Measurements from ENCODE around the gene TRAPPC1. TPM values are rescaled to one million over a fixed set of nuclear protein-coding genes. Genes with fewer than 3 reads are reported as not detected.

The TRAPPC1 gene, protein sequence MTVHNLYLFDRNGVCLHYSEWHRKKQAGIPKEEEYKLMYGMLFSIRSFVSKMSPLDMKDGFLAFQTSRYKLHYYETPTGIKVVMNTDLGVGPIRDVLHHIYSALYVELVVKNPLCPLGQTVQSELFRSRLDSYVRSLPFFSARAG
- total RNA-seq (ENCODE audit: low replicate concordance): 15.3 and 48.8 TPM in 2 replicates

DNA sequence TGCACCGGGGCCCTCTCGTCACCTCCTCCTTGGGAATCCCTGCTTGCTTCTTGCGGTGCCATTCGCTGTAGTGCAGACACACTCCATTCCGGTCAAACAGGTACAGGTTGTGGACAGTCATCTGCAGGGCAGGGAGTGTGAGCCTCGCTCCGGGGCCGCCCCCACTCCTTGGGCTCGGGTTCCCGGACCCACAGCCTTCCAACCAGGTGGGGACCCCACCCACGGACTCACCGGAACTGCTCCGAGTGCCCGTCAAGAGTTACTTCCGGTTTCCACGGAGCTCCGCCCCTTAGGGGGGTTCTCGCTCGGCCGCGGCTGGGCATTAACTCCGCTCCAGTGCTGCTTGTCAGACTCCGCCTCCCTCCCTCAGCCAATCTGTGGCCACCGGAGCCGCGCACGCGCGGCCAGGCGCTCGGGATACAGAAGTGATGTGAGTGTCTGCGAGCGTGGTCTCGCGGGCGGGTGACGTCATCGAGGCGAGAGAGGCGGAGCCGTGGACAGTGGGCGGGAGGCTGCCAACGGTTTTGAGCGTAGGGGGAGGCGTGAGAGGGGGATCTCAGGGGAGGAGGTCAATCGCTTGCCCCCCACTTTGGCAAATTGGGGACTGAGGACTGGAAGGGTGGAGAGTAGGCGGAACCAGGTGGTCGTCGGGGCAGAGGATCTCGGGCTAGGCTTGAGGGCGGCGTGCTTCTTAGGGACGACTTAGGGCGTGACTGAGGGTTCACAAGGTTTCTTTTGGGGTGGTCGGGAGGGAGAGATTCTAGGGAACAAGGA lies at the start of gene TRAPPC1, which contains the start of gene CNTROB:
Gene TRAPPC1 (minus strand): TSS at position 238 of the 774 bp plus-strand sequence. CDS start 117 bp downstream, at position 121.
Gene CNTROB (plus strand): TSS at position 498 of the 774 bp plus-strand sequence. CDS start 874 bp downstream, outside the sequence.
- TF ChIP-seq, protein P1, sequence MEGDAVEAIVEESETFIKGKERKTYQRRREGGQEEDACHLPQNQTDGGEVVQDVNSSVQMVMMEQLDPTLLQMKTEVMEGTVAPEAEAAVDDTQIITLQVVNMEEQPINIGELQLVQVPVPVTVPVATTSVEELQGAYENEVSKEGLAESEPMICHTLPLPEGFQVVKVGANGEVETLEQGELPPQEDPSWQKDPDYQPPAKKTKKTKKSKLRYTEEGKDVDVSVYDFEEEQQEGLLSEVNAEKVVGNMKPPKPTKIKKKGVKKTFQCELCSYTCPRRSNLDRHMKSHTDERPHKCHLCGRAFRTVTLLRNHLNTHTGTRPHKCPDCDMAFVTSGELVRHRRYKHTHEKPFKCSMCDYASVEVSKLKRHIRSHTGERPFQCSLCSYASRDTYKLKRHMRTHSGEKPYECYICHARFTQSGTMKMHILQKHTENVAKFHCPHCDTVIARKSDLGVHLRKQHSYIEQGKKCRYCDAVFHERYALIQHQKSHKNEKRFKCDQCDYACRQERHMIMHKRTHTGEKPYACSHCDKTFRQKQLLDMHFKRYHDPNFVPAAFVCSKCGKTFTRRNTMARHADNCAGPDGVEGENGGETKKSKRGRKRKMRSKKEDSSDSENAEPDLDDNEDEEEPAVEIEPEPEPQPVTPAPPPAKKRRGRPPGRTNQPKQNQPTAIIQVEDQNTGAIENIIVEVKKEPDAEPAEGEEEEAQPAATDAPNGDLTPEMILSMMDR (IDR thresholded peaks at IDR 0.05; ENCODE audit: insufficient read depth, low read length): no peak
- peak; percentile 99 for DNase-seq (ENCODE audit: low read depth)
- H3K4me3 ChIP-seq (ENCODE audit: low read depth, low read length): peak within 1 kb of the TSS; percentile 100

DNA sequence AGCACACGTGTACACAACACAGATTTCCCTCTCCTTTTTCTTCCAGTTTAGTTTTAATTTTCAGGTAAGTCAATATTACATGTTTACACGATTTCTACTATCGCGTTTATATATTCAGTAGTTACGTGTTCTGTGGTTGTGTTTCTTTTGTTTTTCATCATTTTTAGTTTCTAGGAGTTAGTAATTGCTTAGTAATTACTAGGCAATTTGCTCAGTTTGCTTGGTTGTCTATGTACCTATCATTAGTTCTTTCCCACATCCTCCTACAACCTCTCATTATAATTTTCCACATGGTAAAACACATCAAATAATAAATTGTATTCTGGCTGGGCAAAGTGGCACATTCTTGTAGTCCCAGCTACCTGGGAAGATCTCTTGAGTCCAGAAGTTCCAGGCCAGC lies 46.1 kb upstream of the TRAPPC1 start:
- TF ChIP-seq, protein P1 (IDR thresholded peaks at IDR 0.05; ENCODE audit: insufficient read depth, low read length): no peak
- no peak for DNase-seq (ENCODE audit: low read depth)
- H3K4me3 ChIP-seq (ENCODE audit: low read depth, low read length): no peak overlapping the region

DNA sequence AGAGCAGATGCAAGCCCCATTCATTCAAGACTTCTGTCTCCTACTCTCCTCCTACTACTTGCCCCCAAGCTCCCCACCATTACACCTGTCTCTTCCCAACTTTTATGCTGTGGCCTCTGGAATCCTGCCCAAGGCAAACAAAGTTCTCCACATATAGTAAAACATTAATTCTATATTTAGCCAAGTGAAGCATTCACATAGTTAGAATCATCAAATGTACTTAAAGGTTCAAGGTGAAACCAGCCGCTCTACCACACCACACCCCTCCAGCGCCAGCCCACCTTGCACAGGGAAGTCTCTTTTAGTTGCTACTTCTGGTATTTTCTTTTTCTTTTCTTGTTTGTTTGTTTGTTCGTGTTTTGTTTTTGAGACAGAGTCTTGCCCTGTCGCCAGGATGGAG lies 45.3 kb upstream of the TRAPPC1 start:
- H3K4me3 ChIP-seq (ENCODE audit: low read depth, low read length): no peak overlapping the region
- TF ChIP-seq, protein P1 (IDR thresholded peaks at IDR 0.05; ENCODE audit: insufficient read depth, low read length): no peak
- DNase-seq (ENCODE audit: low read depth): no peak

DNA sequence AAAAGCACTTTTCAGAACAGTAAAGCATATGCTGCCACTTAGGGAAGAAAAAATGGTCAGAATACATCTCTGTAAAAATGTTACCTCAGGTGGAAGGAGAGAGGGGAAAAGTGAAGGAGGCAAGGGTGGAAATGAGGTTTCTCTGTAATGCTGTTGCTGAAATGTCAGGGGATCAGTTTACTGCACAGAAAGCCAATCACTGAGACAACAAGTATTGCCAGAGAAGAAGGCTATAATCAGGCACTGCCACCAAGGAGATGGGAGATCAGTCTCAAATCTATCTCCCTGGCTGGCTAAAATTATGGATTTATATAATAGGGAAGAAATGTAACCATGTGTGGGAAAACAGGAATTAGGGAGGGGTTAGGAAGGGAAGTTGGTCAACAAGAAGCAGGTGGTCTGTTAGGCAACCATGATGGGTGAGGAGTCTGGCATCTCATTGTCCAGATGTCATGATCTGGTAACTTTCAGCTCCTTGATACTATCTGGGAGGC lies 42.9 kb upstream of the TRAPPC1 start:
- TF ChIP-seq, protein P1 (IDR thresholded peaks at IDR 0.05; ENCODE audit: insufficient read depth, low read length): no peak
- no peak for DNase-seq (ENCODE audit: low read depth)
- H3K4me3 ChIP-seq (ENCODE audit: low read depth, low read length): no peak overlapping the region

DNA sequence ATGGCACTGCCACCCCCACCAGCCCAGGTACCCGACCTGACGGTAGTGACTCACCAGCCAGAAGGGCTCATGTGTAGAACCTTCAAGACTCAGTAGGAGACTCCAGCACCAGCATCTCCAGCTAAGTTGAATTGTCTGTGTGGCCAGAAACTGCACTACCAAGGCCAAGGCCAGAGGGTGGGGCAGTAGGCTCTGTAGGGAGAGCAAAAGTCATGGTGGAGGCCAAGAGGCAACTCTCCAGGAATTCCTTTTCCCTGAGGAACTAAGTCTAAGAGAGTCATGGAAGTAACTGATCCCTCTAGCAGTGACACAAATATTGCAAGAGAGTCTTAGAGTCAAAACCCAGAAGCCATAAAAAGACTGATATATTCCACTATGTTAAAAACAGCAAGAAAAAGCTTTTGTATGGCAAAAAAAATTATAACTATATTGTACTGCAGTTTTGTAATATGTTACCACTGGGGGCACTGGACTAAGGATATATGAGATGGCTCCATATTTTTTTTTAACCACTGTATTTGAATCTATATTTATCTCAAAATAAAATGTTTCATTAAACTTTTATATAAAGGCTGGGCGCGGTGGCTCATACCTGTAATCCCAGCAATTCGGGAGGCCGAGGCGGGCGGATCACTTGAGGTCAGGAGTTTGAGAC lies 40.5 kb upstream of the TRAPPC1 start:
- TF ChIP-seq, protein P1 (IDR thresholded peaks at IDR 0.05; ENCODE audit: insufficient read depth, low read length): peak; percentile 35
- peak; percentile 23 for DNase-seq (ENCODE audit: low read depth)
- H3K4me3 ChIP-seq (ENCODE audit: low read depth, low read length): no peak overlapping the region

DNA sequence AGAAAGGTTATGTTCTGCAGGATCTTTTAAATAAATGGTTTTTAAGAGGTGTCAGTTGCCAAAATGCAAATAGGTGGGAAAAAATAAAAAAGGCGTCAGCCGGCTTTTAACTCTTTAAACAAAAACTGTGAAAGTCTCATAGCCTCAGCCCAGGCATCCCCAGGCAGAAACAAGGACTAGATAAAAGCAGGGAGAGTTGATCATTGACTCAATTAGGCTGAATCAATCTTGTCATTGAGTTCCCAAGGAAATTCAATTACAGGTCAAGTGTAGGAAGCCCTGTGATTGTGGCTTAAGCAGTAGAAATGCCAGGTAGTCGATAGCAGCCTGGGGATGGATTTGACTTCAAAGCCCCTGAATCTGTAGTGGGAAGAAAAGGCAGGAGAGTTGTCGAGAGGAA lies 39.9 kb upstream of the TRAPPC1 start:
- TF ChIP-seq, protein P1 (IDR thresholded peaks at IDR 0.05; ENCODE audit: insufficient read depth, low read length): no peak
- DNase-seq (ENCODE audit: low read depth): no peak
- H3K4me3 ChIP-seq (ENCODE audit: low read depth, low read length): no peak overlapping the region

All from fibroblast of the aortic adventitia (primary cell).